ENCODE results near the gene NTRK2. TPM values are rescaled to one million over a fixed set of nuclear protein-coding genes. Genes with fewer than 3 reads are reported as not detected.

Gene NTRK2
- total RNA-seq, 1 donor from 2014 or later, result 266 TPM

DNA sequence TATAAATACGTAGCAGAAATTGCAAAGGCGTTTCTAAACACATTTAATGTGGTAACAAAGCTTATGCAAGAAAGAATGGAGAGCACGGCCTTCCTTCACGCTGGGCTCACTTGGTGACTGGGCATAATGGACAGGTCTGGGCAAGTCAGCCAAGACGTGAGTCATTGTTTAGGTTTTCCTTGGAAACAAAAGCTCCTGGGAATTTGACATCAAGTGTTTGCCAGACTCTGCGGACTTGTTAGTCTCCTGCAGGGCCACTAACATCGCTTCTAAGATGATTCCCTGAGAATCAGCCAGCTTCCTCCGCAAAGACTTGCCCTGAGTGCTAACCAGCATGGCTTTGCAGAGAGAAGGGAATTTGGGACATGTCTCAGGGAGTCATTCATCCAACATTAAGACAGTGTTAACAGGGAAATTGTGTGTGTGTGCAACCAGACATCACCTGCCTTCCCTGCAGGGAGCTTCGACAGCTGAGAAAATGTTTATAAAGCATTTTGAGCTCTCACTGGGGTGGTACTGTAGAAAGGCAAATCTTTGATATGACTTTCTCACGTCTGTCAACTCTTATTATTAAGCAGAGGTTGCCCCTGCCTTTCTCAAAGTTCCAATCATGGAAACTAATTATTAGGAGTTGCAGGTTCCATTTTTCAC lies 182.5 kb downstream of the NTRK2 start:
- DNase-seq, result no peak

DNA sequence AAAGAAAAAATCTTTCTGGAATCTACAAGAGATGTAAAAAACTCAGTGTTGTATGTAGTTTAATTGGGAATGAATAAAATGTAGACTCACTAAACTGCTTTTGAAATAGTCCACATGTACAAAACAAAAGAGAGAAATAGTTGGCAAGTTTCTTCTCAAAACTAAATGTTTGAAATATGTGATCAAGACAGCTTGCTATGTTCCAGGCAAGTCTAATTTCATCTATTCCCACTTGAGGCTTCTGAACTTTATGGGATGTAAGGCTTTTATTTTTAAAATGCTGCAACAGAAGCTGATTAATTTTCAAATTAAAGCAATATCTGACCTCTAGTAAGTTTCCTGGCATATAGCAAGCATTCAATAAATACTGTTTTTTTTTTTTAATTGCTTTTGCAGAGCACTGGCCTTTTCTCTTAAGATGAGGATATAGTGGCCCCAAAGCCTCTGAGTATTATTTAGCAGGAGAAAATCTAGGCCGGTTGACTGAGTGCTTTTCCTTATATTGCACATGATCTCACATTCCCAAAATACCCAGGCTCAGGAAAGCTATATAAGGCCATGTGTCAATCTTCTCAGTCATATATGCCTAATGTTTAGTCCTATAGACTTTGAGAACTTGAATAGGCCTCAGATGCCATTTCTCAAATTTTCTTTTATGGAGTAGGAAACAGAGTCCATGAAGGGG lies 183.2 kb downstream of the NTRK2 start:
- no peak for DNase-seq

DNA sequence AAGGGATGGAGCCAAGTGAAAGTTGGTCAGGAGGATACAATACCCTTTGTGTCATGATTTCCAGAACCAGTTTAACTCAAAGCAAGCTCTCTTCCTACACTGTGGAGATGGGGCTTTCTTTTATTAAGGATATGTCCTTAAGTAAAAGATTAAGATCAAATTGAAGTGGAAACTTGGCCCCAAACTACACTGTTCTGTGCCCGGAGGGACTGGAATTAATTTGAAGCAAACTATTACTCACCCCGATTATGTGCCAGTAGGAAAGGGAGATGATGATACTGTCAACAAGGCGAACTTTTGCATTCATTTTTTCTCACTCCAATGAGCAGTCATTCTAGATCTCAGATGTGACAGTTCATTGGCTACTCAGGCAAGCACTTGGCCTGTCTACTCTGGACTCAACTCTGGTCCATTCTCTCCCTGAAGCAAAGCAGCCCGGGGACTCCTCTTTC lies 186.7 kb downstream of the NTRK2 start:
- no peak for DNase-seq

DNA sequence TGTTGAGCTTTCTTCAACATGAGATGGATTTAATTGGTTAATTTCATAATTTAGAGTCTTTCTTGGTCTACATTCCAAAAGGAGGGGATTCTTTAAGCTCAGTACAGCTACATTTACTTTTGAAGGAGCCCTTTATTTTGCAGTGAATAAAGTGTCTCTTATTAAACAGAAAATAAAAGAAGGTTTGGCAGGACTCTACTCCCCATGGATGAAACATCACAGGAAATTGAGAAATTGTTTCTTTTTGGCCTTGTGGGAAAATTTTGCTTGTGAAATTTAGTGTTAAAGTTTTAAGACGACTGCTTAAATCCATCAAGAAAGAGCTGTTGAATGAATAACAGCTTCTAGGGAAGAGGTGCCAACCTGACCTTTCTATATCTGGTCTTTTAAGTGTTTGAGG lies 187.7 kb downstream of the NTRK2 start:
- no peak for DNase-seq

DNA sequence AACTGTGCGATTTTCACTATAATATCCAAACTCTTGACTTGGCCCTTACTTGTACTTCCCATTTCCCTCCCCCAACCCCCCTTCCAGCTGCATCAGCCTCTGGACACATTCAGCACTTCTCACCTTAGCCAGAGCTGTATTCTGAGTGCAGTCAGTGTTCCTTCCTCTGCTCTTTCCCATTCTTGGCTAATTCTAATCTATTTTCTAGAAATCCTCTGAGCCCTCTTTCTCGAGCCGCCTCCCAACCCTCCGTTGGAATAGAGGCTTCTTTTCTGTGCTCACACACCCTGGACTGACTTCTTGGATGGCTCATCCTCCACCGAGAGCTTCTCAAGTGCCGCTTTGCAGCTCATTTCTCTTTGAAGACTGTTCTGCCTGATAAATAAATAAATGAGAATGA lies 188.8 kb downstream of the NTRK2 start:
- no peak for DNase-seq

DNA sequence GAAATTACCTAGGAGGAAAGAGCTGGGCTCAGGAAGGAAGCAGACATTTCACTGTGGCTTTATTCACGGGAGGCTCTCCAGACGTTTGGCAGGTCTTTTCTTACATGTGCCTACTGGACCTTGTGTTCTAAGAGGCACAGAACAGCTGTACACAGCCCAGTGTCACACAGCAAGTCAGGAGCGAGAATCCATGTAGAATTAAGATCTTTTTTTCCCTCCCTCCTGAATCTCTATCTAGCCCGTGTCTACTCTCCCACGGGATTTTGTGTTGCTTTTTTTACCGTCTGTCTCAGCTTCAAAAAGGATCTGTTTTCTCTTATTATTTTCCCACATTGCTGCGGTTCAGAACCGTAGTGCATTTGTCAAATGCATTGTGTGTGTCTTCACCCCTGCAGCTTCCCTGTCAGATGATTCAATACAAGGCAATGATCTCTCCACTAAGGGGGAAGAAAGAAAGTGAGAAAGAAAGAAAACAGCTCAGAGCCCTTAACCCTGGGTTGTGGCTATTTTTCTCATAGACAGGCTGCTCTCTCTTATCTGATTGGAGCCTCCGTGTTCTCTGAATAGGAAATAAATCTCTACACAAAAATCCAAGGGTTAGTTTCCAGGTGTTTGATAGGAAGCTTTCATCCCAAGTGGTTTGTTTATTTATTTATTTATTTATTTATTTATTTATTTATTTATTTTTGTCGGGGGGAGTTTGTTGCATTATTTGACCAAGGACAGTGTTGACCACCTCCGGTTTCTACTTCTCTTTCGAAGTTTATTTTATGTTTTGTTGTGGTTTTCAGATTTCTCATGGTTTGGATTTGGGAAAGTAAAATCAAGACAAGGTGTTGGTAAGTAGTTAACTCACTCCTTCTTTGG lies 191.0 kb downstream of the NTRK2 start:
- no peak for DNase-seq

DNA sequence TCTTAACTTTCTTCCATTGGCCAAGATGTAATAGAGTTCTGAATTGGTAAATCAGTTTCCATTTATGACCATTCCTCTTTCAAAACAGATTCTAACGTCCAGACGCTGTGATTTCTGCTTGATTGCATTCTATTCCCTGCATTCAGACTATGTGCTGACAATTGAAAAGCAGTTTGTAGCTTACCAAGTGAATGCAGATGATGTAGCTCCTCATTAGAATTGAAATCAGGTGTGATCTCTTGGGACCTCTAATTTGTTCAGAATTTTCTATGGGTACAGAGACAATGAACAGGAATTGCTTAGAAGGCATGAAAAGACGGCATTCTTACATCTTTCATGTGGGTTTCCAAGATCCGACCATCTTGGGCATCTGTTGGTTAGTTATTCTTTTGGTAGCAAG lies 191.9 kb downstream of the NTRK2 start:
- no peak for DNase-seq

DNA sequence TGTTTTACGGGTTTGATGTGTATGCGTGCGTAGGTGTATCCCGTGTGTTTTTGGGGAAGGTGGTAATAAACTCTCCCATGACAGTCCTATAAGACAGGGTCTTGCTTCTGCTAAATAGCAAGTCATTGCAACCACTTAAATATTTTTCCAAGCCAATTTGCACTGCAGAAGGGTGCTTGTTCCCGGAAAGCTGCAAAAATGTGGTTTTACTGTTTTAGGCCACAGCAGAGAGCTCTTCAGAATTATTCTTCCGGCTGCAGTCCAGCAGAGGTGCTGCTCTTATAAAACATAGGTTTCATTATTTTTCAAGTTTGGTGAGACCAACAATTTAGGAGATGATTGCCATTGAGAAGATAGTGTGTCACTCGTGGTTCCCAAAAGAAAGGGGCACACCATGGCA lies 192.8 kb downstream of the NTRK2 start:
- DNase-seq, result no peak

DNA sequence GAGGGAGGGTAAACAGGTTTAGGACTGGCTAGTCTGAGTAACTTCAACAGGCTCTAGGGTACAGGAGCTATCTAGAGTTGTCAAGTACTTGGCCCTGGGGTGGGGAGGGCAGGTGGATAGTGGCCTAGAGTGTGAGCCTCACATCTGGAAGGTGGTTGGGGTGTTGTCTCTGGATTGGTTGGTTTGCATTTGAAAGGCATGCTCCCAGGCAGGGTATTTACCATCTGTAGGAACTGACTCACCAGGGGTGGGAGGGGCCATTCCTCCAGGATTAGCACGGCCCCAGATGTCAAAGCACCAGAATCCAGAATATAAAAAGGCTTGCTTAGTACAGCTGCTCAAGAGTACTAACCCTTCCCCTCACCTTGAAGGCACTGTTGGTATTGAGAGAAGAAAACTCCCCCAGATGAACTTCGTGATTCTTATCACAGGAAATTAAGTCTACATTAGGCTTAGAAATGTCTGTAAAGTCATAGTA lies 193.3 kb downstream of the NTRK2 start:
- no peak for DNase-seq

DNA sequence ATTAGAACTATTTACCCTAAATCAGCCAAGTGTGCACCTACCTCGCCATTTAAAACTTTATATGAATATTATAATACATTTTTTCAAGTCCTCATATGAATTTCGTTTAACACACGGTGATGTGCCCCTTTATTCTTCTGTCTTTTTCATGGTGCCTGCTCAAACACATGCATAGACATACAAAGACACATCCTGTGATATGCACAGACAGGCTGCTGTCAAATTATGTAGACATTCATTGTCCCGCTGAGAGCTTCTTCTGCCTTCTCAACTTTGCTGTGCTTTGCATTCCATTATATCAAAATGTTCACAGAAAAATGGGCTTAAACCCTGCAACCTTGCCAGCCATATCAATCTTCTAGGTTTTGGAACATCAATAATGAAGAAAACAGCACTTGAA lies 193.8 kb downstream of the NTRK2 start:
- no peak for DNase-seq

DNA sequence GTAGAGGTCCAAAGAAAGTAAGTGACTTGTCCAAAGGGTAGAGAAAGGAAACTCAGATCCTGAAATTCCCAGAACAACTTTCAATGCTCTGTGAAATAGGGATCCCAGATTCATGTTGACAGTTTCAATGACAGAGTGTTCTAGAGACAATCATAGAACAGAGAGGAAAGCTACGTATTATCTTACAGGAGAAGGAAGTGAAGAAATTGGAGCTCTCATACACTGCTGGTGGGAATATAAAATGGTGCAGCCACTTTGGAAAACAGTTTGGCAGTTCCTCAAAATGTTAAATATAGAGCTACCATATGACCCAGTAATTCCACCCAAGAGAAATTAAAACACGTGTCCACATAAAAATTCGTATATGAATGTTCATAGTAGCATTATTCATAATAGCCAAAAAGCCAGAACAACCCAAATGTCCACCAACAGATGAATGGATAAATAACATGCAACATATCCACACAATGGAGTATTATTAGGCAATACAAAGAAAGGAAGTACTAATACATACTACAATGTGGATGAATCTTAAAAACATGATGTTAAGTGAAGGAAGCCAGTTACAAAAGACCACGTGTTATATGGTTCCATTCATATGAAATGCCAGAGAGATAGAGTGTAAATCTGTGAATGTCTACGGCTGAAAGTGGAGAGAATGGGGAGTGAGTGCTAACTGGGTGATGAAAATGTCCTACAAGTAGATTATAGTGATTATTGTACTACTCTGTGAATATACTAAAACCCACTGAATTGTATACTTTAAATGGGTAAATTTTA lies 197.1 kb downstream of the NTRK2 start:
- no peak for DNase-seq

DNA sequence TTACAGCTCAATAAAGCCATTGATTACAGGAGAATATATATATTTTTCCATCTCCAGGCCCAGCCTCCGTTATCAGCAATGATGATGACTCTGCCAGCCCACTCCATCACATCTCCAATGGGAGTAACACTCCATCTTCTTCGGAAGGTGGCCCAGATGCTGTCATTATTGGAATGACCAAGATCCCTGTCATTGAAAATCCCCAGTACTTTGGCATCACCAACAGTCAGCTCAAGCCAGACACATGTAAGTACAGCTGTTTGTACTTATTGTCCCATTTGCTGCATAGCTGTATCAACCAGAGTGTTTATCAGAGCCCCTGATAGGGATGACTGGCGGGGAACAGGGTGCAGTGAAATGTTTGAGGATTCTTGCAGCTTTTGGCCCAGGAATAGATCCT lies 197.7 kb downstream of the NTRK2 start:
- DNase-seq, result no peak

DNA sequence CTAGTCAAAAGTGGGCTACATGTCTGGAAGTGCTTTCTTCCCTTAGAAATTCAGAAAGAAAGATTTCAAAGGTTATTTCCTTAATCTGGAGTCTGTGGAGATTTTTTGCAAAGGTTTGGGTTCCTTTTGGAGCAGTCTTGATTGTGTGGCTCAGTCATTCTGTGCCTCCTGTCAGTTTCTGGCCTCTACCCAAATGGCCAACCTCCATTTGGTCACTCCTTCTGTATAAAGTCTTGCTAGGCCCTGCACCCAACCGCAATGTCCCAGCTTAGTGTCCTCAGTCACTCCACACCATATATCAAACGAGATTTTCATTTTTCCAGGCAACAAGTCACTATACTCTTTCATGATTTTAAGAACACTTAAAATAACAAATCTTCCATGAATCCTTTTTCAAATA lies 199.6 kb downstream of the NTRK2 start:
- no peak for DNase-seq

DNA sequence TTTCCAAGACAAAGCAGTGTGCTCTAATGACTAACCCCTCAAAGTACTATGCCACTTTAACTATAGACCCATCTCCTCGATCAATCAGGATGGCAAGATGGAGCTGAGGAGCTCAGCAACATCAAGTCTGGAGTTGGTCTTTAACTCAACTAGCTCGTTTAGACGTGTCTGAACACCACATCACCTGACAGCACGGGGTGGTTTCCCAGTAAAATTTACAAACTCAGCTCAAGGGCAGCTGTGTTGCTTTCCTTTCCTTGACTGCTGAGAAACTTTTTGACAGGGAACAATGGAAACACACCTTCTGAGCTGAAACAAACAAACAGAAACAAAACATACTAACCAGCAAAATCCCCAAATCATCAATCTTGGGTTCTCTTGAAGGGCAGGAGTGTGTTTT lies 202.5 kb downstream of the NTRK2 start:
- no peak for DNase-seq

DNA sequence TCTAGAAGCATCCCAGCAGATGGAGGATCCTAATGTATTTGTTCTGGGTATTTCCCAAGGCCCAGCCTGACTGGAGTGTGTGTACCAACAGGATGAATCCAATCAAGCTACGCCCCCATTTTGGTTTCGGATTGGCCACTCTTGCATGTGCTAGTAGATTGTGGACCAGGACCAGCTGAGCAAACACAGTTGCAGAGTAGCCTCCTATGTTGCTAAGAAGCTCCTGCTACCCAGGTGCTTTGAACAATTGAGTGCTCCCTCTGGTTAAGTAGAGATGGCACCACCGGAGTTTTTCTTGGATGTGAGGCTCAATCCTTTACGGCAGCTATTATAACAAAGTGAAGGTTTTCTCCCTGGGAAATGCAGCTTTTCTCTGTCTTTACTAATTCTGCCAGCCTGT lies 204.5 kb downstream of the NTRK2 start:
- DNase-seq, result no peak

DNA sequence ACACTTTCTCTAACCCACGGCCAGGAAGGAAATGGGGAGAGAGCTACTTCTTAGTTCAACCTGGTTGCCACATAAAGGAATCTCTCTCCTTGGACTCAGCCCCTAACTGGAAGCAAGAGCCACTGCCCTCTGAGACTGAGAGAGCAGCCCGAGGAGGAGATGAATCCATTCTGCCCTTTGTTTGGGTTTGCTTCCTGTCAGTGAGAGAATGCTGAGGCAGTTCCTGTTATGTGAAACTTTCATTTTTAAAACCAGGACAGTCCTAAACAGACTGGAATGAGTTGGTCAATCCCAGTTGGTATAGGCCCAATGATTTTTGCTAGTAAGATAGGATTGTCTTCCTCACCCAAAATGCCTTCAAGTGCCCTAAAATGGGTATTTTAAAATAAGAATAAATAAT lies 205.1 kb downstream of the NTRK2 start:
- no peak for DNase-seq

DNA sequence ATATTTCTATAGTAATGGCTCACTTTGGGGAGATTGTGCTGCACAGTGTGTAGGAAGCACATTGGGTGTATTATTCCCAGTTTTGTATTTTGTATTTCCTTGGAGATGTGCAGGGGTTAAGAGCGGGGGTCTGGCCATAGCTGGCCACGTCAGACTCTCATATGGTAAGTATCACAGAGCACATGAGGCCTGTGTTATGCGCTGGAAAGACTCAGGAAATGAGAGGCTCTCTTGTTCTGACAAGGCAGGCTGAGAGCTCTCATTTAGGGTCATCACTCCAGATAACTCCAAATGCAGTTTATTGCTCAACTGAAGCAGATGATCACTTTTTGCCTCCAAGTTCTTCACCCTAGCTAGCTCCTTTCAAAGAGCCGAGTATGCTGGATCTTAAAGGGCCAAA lies 205.7 kb downstream of the NTRK2 start:
- DNase-seq, result no peak

DNA sequence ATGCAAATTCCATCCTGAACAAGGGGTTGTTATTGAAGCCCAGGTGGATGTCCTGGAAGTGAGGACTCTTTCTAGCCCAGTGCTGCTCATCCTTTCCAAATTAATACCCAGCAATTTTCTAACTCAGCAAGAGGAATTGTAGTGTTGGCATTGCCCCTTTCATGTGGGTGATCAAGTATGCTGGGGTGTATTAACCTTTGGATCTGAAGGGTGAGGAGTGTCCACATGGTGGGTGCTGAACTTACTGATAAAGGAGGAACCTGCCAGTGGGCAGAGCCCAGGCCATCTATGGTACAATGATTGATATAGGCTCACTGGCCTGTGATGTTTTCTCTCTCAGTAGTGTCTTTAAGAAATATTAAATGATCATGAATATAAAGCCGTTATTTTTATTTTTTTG lies 210.1 kb downstream of the NTRK2 start:
- no peak for DNase-seq

DNA sequence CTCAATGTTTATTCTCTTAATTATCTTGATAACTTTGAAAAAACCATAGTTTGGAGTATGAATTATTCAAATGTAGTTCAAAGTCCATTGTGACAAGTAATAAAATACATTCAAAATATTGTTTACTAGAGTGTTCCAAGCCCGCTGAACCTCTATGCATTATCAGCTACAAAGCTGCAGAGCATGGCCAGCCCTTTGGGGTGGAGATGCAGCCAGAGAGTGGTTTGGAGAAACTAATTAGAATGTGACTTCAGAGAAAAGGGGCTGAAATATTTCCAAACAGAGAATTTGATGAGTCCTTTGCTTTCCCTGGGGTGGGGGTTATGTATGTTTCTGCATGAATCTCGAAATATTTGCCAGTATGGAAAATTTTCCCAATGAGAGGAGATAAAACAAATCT lies 211.3 kb downstream of the NTRK2 start:
- no peak for DNase-seq

DNA sequence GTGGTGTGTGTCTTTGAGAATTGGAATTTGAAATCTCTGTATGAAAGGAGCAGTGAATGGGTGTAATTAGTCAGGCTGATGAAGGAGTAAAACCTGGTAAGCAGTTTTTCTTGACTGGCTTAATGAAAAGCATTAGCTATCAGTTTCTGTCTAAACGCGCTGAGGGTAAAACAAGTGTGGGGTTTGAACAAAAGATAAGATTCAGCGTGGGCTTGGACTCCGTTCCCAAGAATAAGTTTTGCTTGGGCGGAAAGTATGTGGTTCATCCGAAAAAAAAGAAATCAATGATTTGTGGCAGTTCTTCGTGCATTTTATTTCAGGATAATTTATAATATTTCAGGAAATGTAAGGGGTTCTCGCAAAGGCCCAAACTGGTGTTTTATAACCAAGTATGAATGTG lies 217.3 kb downstream of the NTRK2 start:
- no peak for DNase-seq

DNA sequence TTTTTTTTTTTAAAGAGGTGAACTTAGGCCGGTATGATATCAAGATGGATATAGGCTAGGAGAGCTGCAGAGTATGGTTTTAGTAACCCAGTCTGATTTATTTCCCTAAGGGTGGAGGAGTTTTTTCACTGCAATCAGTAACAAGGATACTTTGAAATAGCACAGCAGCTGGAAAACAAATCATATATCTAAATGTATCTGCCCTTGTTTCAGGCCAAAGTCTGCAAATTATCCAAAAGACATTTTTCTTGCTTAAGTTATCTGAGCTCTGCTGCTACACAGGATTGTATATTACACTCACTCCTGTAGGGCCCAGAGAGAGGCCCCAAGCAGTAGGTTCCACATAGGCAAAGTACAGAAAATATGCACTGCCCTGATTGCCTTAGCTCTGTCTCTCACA lies 222.4 kb downstream of the NTRK2 start:
- DNase-seq, result no peak

DNA sequence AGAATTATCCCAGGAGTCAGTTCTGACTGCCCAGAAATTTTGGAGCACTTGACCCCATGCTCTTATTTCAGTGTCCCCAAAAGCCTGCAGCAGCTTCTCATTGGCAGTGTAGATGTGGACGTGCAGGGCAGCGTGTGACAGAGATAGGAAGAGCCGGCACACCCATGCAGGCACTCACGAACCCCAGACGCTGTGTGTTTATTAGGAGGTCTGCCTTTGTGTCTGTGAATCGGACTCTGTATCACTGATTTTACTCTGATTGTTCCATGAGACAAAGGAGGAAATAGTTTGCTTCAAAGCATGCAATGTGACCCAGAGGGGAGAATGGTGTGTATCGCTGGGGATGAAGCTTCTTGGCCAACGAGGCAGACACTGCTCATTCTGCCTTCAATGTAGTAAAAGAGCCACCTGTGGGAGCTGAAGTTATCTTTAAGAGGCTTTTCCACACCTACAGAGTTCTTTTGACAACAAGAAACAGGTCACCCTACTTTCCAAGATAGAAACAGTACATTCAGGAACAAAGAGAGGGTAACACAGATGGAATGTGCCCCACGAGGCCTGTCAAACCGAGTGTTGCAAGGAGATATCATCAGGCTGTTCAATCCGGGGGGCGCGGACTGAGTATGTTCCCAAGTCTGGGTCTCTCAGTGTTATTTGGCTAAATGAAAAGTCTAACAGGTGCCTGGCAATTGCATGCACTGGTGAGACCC lies 224.0 kb downstream of the NTRK2 start:
- no peak for DNase-seq

All from occipital lobe (tissue), 2 donors.